ENCODE measurements around the gene EIF4A3. TPM values are rescaled to one million over a fixed set of nuclear protein-coding genes. Genes with fewer than 3 reads are reported as not detected.
A peak's percentile ranks its signal among the peaks of the same experiment; 100 is the strongest.

Gene EIF4A3
- total RNA-seq, 1 donor: 84.6 TPM

DNA sequence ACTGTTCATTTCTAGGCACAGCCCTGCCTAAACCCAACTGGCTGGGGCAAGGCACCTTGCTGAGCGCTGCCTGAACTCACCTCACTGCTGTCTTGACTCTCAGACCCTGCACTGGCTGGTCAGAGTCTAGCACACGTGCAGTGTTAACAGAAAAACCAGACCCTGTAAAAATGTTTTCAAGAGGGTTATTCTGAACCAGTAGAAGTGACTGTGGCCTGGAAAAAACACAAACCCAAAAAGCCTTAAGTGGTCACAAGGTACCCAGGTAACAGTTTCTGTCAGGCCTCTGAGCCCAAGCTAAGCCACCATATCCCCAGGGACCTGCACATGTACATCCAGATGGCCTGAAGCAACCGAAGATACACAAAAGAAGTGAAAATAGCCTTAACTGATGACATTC, 6.1 kb upstream of the EIF4A3 start:
- TF ChIP-seq, protein P1, sequence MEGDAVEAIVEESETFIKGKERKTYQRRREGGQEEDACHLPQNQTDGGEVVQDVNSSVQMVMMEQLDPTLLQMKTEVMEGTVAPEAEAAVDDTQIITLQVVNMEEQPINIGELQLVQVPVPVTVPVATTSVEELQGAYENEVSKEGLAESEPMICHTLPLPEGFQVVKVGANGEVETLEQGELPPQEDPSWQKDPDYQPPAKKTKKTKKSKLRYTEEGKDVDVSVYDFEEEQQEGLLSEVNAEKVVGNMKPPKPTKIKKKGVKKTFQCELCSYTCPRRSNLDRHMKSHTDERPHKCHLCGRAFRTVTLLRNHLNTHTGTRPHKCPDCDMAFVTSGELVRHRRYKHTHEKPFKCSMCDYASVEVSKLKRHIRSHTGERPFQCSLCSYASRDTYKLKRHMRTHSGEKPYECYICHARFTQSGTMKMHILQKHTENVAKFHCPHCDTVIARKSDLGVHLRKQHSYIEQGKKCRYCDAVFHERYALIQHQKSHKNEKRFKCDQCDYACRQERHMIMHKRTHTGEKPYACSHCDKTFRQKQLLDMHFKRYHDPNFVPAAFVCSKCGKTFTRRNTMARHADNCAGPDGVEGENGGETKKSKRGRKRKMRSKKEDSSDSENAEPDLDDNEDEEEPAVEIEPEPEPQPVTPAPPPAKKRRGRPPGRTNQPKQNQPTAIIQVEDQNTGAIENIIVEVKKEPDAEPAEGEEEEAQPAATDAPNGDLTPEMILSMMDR (IDR thresholded peaks at IDR 0.05; ENCODE audit: insufficient read depth, low read depth, low read length): no peak
- no peak overlapping the region for H3K4me3 ChIP-seq (ENCODE audit: low read depth, low read length)
- DNase-seq (ENCODE audit: low read depth): no peak

DNA sequence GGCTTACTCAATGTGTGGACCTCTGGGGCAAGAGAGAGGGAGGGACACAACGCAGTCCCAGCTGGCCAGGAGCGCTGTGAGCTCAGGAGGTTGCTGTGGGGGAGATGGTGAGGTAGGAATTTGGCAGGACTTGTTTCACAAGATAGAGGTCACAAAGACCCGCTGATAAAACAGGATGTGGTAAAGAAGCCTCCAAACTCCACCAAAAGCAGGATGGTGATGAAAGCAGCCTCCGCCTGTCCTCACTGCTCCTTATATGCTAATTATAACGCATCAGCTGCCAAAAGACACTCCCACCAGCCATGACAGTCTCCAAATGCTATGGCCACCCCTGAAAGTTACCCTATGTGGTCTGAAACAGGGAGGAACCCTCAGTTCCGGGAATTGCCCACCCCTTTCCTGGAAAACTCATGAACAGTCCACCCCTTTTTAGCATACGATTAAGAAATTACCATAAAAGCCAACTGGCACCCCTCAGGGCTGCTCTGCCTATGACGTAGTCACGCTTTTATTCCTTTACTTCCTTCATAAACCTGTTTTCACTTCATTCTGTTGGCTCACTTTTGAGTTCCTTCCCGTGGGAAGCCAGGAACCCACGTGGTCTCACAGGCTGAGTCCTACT, 5.3 kb upstream of the EIF4A3 start:
- TF ChIP-seq, protein P1 (IDR thresholded peaks at IDR 0.05; ENCODE audit: insufficient read depth, low read depth, low read length): no peak
- DNase-seq (ENCODE audit: low read depth): peak; percentile 93
- no peak overlapping the region for H3K4me3 ChIP-seq (ENCODE audit: low read depth, low read length)

DNA sequence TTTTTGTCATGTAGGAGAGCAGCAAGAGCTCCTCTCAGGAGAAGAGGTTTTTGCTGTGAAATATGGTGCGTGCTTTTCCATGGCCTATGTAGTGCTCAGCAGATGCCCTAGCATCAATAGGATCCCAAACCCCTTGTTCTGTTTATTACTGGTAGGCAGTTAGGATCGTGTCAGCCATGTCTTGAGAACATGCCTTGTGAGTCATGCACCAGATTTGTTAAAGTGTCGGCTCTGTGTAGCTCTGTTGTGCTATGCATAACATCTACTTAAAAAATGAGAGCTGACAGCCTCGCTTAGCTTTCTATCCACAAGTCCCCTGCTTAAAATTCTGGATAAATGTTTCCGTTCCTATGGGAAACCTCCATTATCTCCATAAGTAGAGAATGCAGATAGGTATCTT, 4.4 kb upstream of the EIF4A3 start:
- no peak overlapping the region for H3K4me3 ChIP-seq (ENCODE audit: low read depth, low read length)
- TF ChIP-seq, protein P1 (IDR thresholded peaks at IDR 0.05; ENCODE audit: insufficient read depth, low read depth, low read length): no peak
- DNase-seq (ENCODE audit: low read depth): peak; percentile 90

DNA sequence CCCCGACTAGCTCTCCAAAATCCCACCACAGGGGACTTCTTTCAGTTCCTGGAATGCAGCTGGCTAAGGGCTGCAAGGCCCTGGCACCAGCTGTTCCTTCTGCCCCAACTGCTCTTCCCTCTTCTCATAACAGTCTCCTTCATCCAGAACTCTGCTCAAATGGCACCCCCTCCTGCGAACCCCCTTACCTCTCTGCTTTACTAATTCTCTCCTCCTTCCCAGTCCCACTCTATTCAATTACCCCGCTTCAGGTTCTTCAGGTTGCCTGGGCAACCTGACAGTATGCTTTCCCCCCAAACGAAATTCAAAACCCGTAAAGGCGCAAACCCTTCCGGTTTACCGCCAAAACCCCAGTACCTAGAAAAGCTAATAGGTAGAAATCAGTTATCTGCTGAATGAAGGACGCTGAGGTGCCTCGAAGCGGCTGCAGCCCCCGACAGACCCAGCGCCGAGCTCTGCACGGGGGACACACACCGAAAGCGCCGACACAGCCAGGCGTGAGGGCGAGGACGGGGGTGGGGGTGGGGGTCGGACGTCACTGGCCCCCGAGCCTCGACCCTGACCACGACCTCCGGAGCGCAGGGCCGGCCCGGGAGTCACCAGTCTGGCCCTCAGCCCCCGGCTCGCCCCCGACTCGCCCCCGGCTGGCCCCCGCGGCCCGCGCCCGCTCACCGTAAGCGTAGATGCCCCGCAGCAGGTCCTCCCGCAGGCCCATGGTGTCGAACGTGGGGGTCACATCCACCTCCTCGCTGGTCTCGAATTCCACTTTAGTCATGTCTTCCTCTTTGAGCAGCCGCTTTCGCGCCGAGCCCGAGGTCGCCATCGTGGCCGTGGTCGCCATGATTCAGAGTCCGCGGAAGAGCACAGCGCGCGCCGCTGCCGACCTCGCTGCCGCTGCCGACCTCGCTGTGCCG, 550 bp downstream of the EIF4A3 start:
- TF ChIP-seq, protein P1 (IDR thresholded peaks at IDR 0.05; ENCODE audit: insufficient read depth, low read depth, low read length): no peak
- DNase-seq (ENCODE audit: low read depth): peak; percentile 43
- H3K4me3 ChIP-seq (ENCODE audit: low read depth, low read length): peak overlapping the region; percentile 89

DNA sequence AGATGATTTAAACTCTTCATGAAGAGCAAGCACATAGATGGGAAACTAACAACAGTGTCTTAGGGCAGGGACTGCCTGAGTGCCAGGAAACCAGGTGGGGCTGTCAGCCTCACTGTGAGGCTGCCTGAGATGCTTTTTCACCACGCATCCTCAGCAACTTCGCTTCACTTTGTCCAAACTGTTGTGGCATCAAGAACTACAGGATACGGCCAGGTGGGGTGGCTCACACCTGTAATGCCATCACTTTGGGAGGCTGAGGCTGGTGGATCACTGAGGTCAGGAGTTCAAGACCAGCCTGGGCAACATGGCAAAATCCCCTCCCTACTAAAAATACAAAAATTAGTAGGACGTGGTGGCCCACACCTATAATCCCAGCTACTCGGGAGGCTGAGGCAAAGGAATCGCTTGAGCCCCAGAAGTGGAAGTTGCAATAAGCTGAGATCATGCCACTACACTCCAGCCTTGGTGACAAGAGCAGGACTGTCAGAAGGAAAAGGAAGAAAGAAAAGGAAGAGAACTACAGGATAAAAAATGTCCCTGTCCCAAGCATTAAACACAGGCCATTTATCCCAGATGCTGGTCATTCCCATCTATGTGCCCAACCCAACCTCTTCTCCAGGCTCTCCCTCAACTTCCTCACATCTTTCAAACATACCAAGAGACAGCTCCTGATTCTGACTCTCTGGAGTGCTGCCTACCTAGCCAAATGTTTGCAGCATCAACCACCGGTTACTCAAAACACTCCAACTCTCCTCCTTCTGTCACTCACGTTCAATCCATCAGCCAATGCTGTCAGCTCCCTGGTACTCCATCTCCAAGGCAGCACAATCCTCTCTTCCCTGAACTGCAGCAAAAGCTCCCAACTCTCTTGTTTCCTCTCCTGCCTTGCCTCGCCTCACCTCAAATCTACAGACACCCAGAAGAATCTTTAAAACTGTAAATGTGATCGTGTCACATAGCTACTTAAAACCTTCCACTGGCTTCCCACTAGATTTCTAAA, 1.6 kb downstream of the EIF4A3 start:
- no peak for DNase-seq (ENCODE audit: low read depth)
- TF ChIP-seq, protein P1 (IDR thresholded peaks at IDR 0.05; ENCODE audit: insufficient read depth, low read depth, low read length): no peak
- H3K4me3 ChIP-seq (ENCODE audit: low read depth, low read length): peak overlapping the region; percentile 89

DNA sequence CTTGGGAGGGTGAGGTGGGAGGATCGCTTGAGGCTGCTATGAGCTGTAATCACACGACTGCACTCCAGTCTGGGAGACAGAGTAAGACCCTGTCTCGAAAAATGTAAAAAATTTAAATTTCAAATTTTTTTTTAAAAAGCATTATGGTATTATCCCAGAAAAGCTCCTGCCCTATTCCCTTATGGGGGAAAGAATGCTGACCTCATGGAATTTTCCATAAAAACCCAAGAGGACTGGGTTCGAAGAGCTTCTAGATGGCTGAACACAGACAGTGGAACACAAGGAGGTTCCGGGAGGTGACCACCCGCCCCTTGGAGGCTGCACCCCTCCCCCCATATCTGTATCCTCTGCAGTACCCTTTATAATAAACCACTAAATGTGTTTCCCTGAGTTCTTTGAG, 4.0 kb downstream of the EIF4A3 start:
- TF ChIP-seq, protein P1 (IDR thresholded peaks at IDR 0.05; ENCODE audit: insufficient read depth, low read depth, low read length): no peak
- no peak for DNase-seq (ENCODE audit: low read depth)
- no peak overlapping the region for H3K4me3 ChIP-seq (ENCODE audit: low read depth, low read length)

Data from fibroblast of villous mesenchyme (primary cell).